OCI-LY3 (cell line): Measurements from ENCODE around the gene ARHGAP19.

ENCODE experiments used
- CTCF ChIP-seq: fragments of 200-600, 300-600 bp; sonication (generic); IDR thresholded peaks from 2 replicates; pipeline ENCODE4 v1.5.1; 2014; ENCODE audit warnings: antibody characterized with exemption, low read length, low read depth
- EZH2phosphoT487 ChIP-seq: fragments of 200-600 bp; shearing (Covaris generic); IDR thresholded peaks from 2 replicates; pipeline ENCODE4 v1.6.1; 2018; ENCODE audit warnings: antibody characterized with exemption, mixed run types, low read depth

- TF ChIP-seq CTCF = no peak
- no peak for TF ChIP-seq EZH2phosphoT487
Measured at GRCh38 chr10:97274828-97275227, 17.6 kb downstream of the ARHGAP19 start.
